Measurements from ENCODE around the gene DENND4A. TPM values are rescaled to one million over a fixed set of nuclear protein-coding genes. Genes with fewer than 3 reads are reported as not detected.
"Not testable (repeated sequence)": the region's sequence is repeated elsewhere in the genome, so short reads cannot be mapped to it uniquely, and the experiment has no call there.

DENND4A gene
- total RNA-seq, 1 experiment from 2014 or later: 15.6 TPM

GRCh38 chr15:65789759-65790425 is 2.2 kb downstream of the DENND4A start:
- DNase-seq (ENCODE audit: extremely low read depth, low read depth): no peak

- DNase-seq (ENCODE audit: extremely low read depth, low read depth): no peak
These were observed 3.0 kb downstream of the DENND4A start for GRCh38 chr15:65789105-65789504.

- DNase-seq (ENCODE audit: extremely low read depth, low read depth): no peak
These were observed 4.8 kb downstream of the DENND4A start for GRCh38 chr15:65787260-65787659.

- no peak for DNase-seq (ENCODE audit: extremely low read depth, low read depth)
These were observed 6.9 kb downstream of the DENND4A start for GRCh38 chr15:65785151-65785550.

- no peak for DNase-seq (ENCODE audit: extremely low read depth, low read depth)
These were observed 8.2 kb downstream of the DENND4A start for GRCh38 chr15:65783872-65784271.

- no peak for DNase-seq (ENCODE audit: extremely low read depth, low read depth)
These were observed 10.0 kb downstream of the DENND4A start for GRCh38 chr15:65782096-65782495.

- DNase-seq (ENCODE audit: extremely low read depth, low read depth): not testable (repeated sequence)
These were observed 13.4 kb downstream of the DENND4A start for GRCh38 chr15:65778701-65779100.

- no peak for DNase-seq (ENCODE audit: extremely low read depth, low read depth)
These were observed 13.8 kb downstream of the DENND4A start for GRCh38 chr15:65778269-65778668.

GRCh38 chr15:65777843-65778242 is 14.2 kb downstream of the DENND4A start:
- DNase-seq (ENCODE audit: extremely low read depth, low read depth): no peak

GRCh38 chr15:65777053-65777452 is 15.0 kb downstream of the DENND4A start:
- no peak for DNase-seq (ENCODE audit: extremely low read depth, low read depth)

GRCh38 chr15:65773386-65774111 is 18.5 kb downstream of the DENND4A start:
- DNase-seq (ENCODE audit: extremely low read depth, low read depth): no peak

GRCh38 chr15:65772930-65773329 is 19.2 kb downstream of the DENND4A start:
- no peak for DNase-seq (ENCODE audit: extremely low read depth, low read depth)

GRCh38 chr15:65771870-65772269 is 20.2 kb downstream of the DENND4A start:
- no peak for DNase-seq (ENCODE audit: extremely low read depth, low read depth)

- no peak for DNase-seq (ENCODE audit: extremely low read depth, low read depth)
These were observed 22.6 kb downstream of the DENND4A start for GRCh38 chr15:65769482-65769881.

GRCh38 chr15:65767895-65768294 is 24.2 kb downstream of the DENND4A start:
- DNase-seq (ENCODE audit: extremely low read depth, low read depth): no peak

GRCh38 chr15:65767264-65767595 is 24.9 kb downstream of the DENND4A start:
- no peak for DNase-seq (ENCODE audit: extremely low read depth, low read depth)

- no peak for DNase-seq (ENCODE audit: extremely low read depth, low read depth)
These were observed 25.4 kb downstream of the DENND4A start for GRCh38 chr15:65766422-65767263.

- DNase-seq (ENCODE audit: extremely low read depth, low read depth): no peak
These were observed 27.0 kb downstream of the DENND4A start for GRCh38 chr15:65765106-65765505.

- DNase-seq (ENCODE audit: extremely low read depth, low read depth): no peak
These were observed 28.9 kb downstream of the DENND4A start for GRCh38 chr15:65762914-65763787.

- DNase-seq (ENCODE audit: extremely low read depth, low read depth): no peak
These were observed 29.7 kb downstream of the DENND4A start for GRCh38 chr15:65762399-65762798.
